H1 (cell line): ENCODE data around the gene PLTP. TPM values are rescaled to one million over a fixed set of nuclear protein-coding genes. Genes with fewer than 3 reads are reported as not detected.

ENCODE experiments used
- CREB1 ChIP-seq: IDR thresholded peaks from 2 replicates; pipeline ENCODE4 v1.6.1; 2012; ENCODE audit warnings: inconsistent platforms
- HDAC2 ChIP-seq, 2 experiments: fragments of 300-600 bp in 1 of 2; sonication (generic) in 1 of 2; IDR thresholded peaks; 2 replicates each; pipeline ENCODE4 v1.6.1; 2011 to 2012; ENCODE audit warnings: low read depth in 2 of 2, low read length in 2 of 2, mild to moderate bottlenecking in 2 of 2, moderate library complexity in 2 of 2, borderline replicate concordance in 1 of 2, inconsistent platforms in 1 of 2
- KDM4A ChIP-seq: IDR thresholded peaks from one replicate; pipeline ENCODE4 v1.7.1; 2012; ENCODE audit warnings: low read depth, mild to moderate bottlenecking, moderate library complexity, low read length, inconsistent platforms; ENCODE audit not compliant: severe bottlenecking
- RAD21 ChIP-seq, 2 experiments: IDR thresholded peaks in 1 of 2; conservative IDR thresholded peaks in 1 of 2; 2 replicates each; pipeline ENCODE4 v1.6.1; 2011; ENCODE audit warnings: low read depth in 2 of 2, low read length in 2 of 2, improper control_type of control experiment in 1 of 2, inconsistent platforms in 1 of 2, mild to moderate bottlenecking in 1 of 2, moderate library complexity in 1 of 2
- SP1 ChIP-seq: IDR thresholded peaks from 2 replicates; pipeline ENCODE4 v1.6.1; 2011; ENCODE audit warnings: low read depth, low read length
- SP2 ChIP-seq: IDR thresholded peaks from 2 replicates; pipeline ENCODE4 v1.6.1; 2012; ENCODE audit warnings: mild to moderate bottlenecking, low read length, inconsistent platforms
- TAF1 ChIP-seq: IDR thresholded peaks from 2 replicates; pipeline ENCODE4 v1.6.1; 2011; ENCODE audit warnings: mild to moderate bottlenecking, low read depth, low read length
- TAF7 ChIP-seq: optimal IDR thresholded peaks from 2 replicates; pipeline ENCODE3; 2011; ENCODE audit warnings: low read depth, mild to moderate bottlenecking, inconsistent platforms, low read length, moderate library complexity, borderline replicate concordance
- TBP ChIP-seq: IDR thresholded peaks from 2 replicates; pipeline ENCODE4 v1.6.1; 2011; ENCODE audit warnings: low read depth, low read length, improper control_type of control experiment
- YY1 ChIP-seq: IDR thresholded peaks from 2 replicates; pipeline ENCODE4 v1.6.1; 2011; ENCODE audit warnings: low read depth, mild to moderate bottlenecking, low read length
- polyA plus RNA-seq, 7 experiments: library from polyadenylated mRNA; depleted of rRNA in 3 of 7; stranded (reverse) in 5 of 7; unstranded in 2 of 7; fragments of >200 nt in 5 of 7; fragments of 200-250 nt in 2 of 7; gene quantifications; 1 replicate in 5 of 7; 2 replicates in 1 of 7; 4 replicates in 1 of 7; pipeline versions ENCODE4 v1.2.1 to v1.2.3, GENCODE V29; 2011 to 2013; ENCODE audit warnings: missing spikeins in 2 of 7, mixed read lengths in 2 of 7
- total RNA-seq: library from RNA; stranded (reverse); fragmentation: NEBNext Ultra II Directional; extraction: Animal tissue kit (Norgen Biotek cat#: 25700); gene quantifications from 2 replicates; pipeline ENCODE4 v1.2.1, GENCODE V29; 2021
- TF ChIP-seq, protein P1 (sequence below): IDR thresholded peaks from 2 replicates; pipeline ENCODE4 v1.6.1; 2011; ENCODE audit warnings: low read length, improper control_type of control experiment
- TF ChIP-seq, protein P2 (sequence below): IDR thresholded peaks from 2 replicates; pipeline ENCODE4 v1.6.1; 2012; ENCODE audit warnings: inconsistent platforms

Gene PLTP
- total and polyA plus RNA-seq, 2 of the 8 experiments (the other 6 are each of a cell fraction or from before 2014, with no cell fraction given), result 120 to 194 TPM

GRCh38 chr20:45933266-45934045 lies 21.5 kb upstream of the PLTP start (continued):
- TF ChIP-seq TAF7, result peak; percentile 27
- peak; percentile 23; the same call in 1 of the 2 replicates for TF ChIP-seq SP1
- peak; percentile 29 to 83; a peak in 1 of 4 replicates for TF ChIP-seq HDAC2 (IDR thresholded peaks at IDR 0.05; ENCODE audit: borderline replicate concordance in 1 of 2, low read depth in 2 of 2, low read length in 2 of 2)
- TF ChIP-seq SP2, result no peak
- no peak for TF ChIP-seq KDM4A
- TF ChIP-seq YY1, result peak; percentile 35; the same call in 1 of the 2 replicates
- TF ChIP-seq, protein P1, sequence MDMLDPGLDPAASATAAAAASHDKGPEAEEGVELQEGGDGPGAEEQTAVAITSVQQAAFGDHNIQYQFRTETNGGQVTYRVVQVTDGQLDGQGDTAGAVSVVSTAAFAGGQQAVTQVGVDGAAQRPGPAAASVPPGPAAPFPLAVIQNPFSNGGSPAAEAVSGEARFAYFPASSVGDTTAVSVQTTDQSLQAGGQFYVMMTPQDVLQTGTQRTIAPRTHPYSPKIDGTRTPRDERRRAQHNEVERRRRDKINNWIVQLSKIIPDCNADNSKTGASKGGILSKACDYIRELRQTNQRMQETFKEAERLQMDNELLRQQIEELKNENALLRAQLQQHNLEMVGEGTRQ, result 0 out of 2 replicates have a peak, but pooled peaks have one; percentile 4
- no peak for TF ChIP-seq CREB1
- TF ChIP-seq, protein P2, sequence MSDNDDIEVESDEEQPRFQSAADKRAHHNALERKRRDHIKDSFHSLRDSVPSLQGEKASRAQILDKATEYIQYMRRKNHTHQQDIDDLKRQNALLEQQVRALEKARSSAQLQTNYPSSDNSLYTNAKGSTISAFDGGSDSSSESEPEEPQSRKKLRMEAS, result peak; percentile 33; the same call in 1 of the 2 replicates
- TF ChIP-seq RAD21 (IDR thresholded peaks at IDR 0.05 in 1 of 2, conservative IDR thresholded peaks at IDR 0.05 in 1 of 2; ENCODE audit: low read depth in 2 of 2, low read length in 2 of 2), result peak; percentile 17 to 49; a peak in 2 of 4 replicates
- peak; percentile 71 for TF ChIP-seq TAF1
- peak; percentile 39; the same call in 1 of the 2 replicates for TF ChIP-seq TBP
- TF ChIP-seq, all 59 proteins: peak for 13
